Mononuclear cell (primary cell): Measurements from ENCODE around the gene CD96. TPM values are rescaled to one million over a fixed set of nuclear protein-coding genes. Genes with fewer than 3 reads are reported as not detected.
"Not testable (repeated sequence)": the region's sequence is repeated elsewhere in the genome, so short reads cannot be mapped to it uniquely, and the experiment has no call there.

Source experiments
- H3K27me3 ChIP-seq: 2 replicates; pipeline ENCODE4 v1.6.0; 2011; ENCODE audit warnings: low read length, control low read depth; ENCODE audit not compliant: insufficient read depth
- H3K4me1 ChIP-seq: 2 replicates; pipeline ENCODE4 v1.5.1; 2011; ENCODE audit warnings: mild to moderate bottlenecking, low read length, control low read depth; ENCODE audit not compliant: insufficient read depth
- H3K4me3 ChIP-seq: 2 replicates; pipeline ENCODE4 v1.5.1; 2011; ENCODE audit warnings: mild to moderate bottlenecking, low read length, moderate library complexity
- H3K9me3 ChIP-seq: 2 replicates; pipeline ENCODE4 v1.5.1; 2011; ENCODE audit warnings: low read depth, mild to moderate bottlenecking, control low read depth, low read length
- total RNA-seq: library from RNA; depleted of rRNA; stranded (reverse); fragments of >200 nt; gene quantifications from one replicate; pipeline ENCODE4 v1.2.3, GENCODE V29; 2012

CD96 gene
- total RNA-seq, result 117 TPM

DNA sequence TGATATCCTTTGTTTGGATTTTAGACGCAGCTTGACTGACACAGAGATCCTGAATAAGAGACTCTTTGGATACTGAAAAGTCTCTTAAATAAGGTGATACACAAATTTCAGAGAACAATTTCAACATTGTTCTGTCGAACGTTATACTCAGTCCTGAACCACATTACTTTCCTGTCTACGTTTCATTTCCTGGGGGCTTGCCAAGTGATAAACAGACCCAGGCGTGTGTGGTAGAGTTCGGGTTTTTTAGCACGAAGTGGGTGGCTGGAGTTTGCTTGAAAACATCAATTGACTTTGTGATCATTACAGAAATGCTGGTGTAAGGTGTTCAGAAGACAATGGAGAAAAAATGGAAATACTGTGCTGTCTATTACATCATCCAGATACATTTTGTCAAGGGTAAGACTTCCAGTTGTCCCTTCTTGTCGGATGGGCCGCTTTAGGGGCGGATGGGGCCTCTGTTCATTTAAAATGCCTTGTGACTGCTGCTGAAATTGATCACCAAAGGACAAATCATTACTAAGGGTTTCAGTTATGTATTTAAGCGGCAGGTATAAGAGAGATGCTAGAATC, at the start of gene CD96:
Gene CD96 (plus strand): TSS at position 287 of the 573 bp plus-strand sequence. CDS start 52 bp downstream, at position 339.
- H3K4me1 ChIP-seq, result peaks cover 36% of the 10 kb centered on the region

GRCh38 chr3:111493276-111493675, 48.7 kb upstream of the CD96 start:
- Histone ChIP-seq H3K27me3 (no peaks in the 10 kb centered on the region), H3K4me3 (no peak overlapping the region), H3K9me3 (peaks cover 4% of the 10 kb centered on the region), H3K4me1 (no peaks in the 10 kb centered on the region)

More for the DNA sequence above, at the start of gene CD96:
- H3K4me3 ChIP-seq, result peak within 1 kb of the TSS; percentile 49
- no peaks in the 10 kb centered on the region for H3K27me3 ChIP-seq
- H3K9me3 ChIP-seq, result no peaks in the 10 kb centered on the region

DNA sequence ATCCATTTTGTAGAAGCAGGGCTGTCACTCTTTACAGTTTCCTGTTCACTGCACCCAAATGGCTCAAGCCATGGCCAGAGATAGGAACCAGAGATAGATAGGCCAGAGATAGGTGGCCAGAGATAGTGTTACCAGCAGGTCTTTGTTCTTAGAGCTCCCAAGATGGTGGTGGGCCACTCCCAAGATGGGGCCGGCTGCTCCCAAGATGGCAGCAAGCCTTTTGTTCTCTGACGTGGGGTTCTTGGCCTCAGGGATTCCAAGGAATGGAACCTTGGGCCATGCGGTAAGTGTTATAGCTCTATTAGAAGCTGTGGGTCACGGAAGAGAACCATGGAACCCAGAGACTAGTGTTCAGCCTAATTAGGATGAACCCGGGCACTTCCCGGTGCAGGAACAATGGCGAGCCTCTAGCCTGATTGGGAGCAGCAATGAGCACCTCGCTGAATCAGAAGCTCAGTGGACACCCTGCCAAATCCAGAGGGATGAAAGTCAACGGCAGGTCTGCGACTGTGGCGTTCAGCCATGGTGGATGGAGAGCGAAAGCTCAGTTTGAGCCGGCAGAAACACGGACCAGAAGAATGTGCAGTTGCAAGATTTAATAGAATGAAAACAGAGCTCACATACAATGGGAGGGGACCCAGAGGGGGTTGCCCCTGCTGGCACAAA, 45.0 kb upstream of the CD96 start:
- Histone ChIP-seq H3K4me3 (no peak overlapping the region), H3K4me1 (no peaks in the 10 kb centered on the region), H3K27me3 (no peaks in the 10 kb centered on the region), H3K9me3 (peaks cover 4% of the 10 kb centered on the region)

DNA sequence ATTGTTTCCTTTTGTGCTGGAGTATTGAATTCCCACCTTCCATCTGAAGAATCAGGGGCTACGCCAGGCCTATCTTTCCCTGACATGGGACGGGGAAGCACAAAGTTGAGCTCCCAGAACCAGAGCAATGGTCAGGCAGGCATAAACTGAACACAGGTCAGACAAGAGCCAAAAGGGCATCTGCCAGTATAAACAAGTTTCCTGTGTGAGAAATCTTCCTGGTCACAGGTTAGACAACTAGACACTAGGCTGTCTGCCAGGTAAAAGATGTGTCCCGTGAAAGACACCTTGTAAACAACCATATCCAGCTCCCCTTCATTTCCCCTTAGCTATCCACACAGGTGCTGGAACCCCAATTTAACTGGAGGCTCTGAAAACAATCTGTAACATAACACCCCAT, 44.0 kb upstream of the CD96 start:
- H3K4me1 ChIP-seq, result no peaks in the 10 kb centered on the region
- no peak overlapping the region for H3K4me3 ChIP-seq
- H3K27me3 ChIP-seq, result no peaks in the 10 kb centered on the region
- H3K9me3 ChIP-seq, result peaks cover 4% of the 10 kb centered on the region

- no peaks in the 10 kb centered on the region for H3K27me3 ChIP-seq
- no peaks in the 10 kb centered on the region for H3K9me3 ChIP-seq
- no peaks in the 10 kb centered on the region for H3K4me1 ChIP-seq
- no peak overlapping the region for H3K4me3 ChIP-seq
Measured at GRCh38 chr3:111506435-111506834, 35.6 kb upstream of the CD96 start.

DNA sequence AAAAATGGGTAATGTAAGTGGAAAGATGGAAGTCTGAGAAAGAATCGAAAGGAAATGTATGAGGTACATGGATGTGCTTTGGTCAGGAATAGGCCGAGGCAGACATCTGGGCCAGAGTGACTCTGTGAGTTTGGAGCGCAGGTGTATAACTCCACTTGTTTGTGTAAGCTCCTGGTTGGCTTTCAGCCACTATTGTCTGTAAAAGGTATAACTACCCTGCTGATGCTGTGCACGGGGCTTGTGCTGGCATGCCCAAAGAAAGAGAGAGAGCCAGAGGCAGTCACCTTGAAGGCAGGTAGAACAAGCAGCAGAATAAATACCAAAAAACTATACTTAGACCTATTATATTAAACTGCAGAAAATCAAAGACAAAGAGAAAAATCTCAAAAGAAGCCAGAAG, 32.7 kb upstream of the CD96 start:
- Histone ChIP-seq H3K4me3 (no peak overlapping the region), H3K9me3 (no peaks in the 10 kb centered on the region), H3K27me3 (no peaks in the 10 kb centered on the region), H3K4me1 (no peaks in the 10 kb centered on the region)

- H3K27me3 ChIP-seq, result no peaks in the 10 kb centered on the region
- no peak overlapping the region for H3K4me3 ChIP-seq
- H3K9me3 ChIP-seq, result no peaks in the 10 kb centered on the region
- H3K4me1 ChIP-seq, result no peaks in the 10 kb centered on the region
Measured at GRCh38 chr3:111517801-111518200, 24.2 kb upstream of the CD96 start.

GRCh38 chr3:111519178-111519855, 22.7 kb upstream of the CD96 start:
- Histone ChIP-seq H3K27me3 (no peaks in the 10 kb centered on the region), H3K9me3 (no peaks in the 10 kb centered on the region), H3K4me1 (no peaks in the 10 kb centered on the region), H3K4me3 (no peak overlapping the region)

GRCh38 chr3:111521891-111522290, 20.1 kb upstream of the CD96 start:
- no peaks in the 10 kb centered on the region for H3K27me3 ChIP-seq
- no peak overlapping the region for H3K4me3 ChIP-seq
- H3K4me1 ChIP-seq, result no peaks in the 10 kb centered on the region
- H3K9me3 ChIP-seq, result no peaks in the 10 kb centered on the region

GRCh38 chr3:111524486-111524885, 17.5 kb upstream of the CD96 start:
- not testable (repeated sequence) for H3K4me3 ChIP-seq, H3K9me3 ChIP-seq, H3K4me1 ChIP-seq, H3K27me3 ChIP-seq

DNA sequence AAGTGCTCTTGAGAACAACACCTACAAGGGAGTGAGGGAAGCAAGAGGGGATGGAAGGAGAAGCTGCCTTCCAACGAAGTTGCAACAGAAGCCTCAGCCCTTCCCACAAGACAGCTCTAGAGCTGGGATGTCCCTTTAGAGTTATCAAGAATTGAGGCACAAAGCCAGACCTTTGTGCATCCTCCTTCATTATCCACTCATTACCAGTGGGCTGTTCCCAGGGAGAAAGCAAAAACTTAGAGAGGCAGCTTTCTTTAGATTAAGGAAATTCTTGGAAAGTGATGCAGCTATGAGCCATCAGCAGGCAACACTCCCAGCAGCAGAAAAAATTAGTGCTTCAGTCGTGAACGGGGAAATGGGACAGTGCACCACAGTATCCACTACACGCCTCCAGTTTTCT, 10.6 kb upstream of the CD96 start:
- H3K4me1 ChIP-seq, result no peaks in the 10 kb centered on the region
- H3K9me3 ChIP-seq, result no peaks in the 10 kb centered on the region
- H3K4me3 ChIP-seq, result no peak overlapping the region
- H3K27me3 ChIP-seq, result no peaks in the 10 kb centered on the region

GRCh38 chr3:111534701-111535100, 7.3 kb upstream of the CD96 start:
- H3K9me3 ChIP-seq, result no peaks in the 10 kb centered on the region
- no peak overlapping the region for H3K4me3 ChIP-seq
- no peaks in the 10 kb centered on the region for H3K27me3 ChIP-seq
- H3K4me1 ChIP-seq, result peaks cover 10% of the 10 kb centered on the region

GRCh38 chr3:111538111-111538510, 3.9 kb upstream of the CD96 start:
- Histone ChIP-seq H3K9me3 (no peaks in the 10 kb centered on the region), H3K4me3 (no peak overlapping the region), H3K27me3 (no peaks in the 10 kb centered on the region), H3K4me1 (peaks cover 18% of the 10 kb centered on the region)

- Histone ChIP-seq H3K4me3 (no peak overlapping the region), H3K4me1 (peaks cover 18% of the 10 kb centered on the region)
Measured at GRCh38 chr3:111538681-111539083, 3.3 kb upstream of the CD96 start.

GRCh38 chr3:111539351-111540331, 2.4 kb upstream of the CD96 start:
- Histone ChIP-seq H3K4me1 (peaks cover 21% of the 10 kb centered on the region), H3K4me3 (no peak overlapping the region)

More at GRCh38 chr3:111538681-111539083, 3.3 kb upstream of the CD96 start:
- H3K27me3 ChIP-seq, result no peaks in the 10 kb centered on the region
- H3K9me3 ChIP-seq, result no peaks in the 10 kb centered on the region

More at GRCh38 chr3:111539351-111540331, 2.4 kb upstream of the CD96 start:
- Histone ChIP-seq H3K9me3 (no peaks in the 10 kb centered on the region), H3K27me3 (no peaks in the 10 kb centered on the region)
